H9 (cell line): ENCODE measurements around the gene PLCH2. TPM values are rescaled to one million over a fixed set of nuclear protein-coding genes. Genes with fewer than 3 reads are reported as not detected.

Source experiments
- DNase-seq: peaks from one replicate; pipeline ENCODE4 v3.0.0-alpha.2; 2017
- H2AFZ ChIP-seq: one replicate; pipeline ENCODE4 v1.6.1; 2013; ENCODE audit warnings: mild to moderate bottlenecking, low read length, control low read depth, moderate library complexity
- H2AK5ac ChIP-seq: 2 replicates; pipeline ENCODE4 v1.6.1; 2013; ENCODE audit warnings: low read length, control low read depth, mixed read lengths; ENCODE audit not compliant: insufficient read length
- H2BK120ac ChIP-seq: one replicate; pipeline ENCODE4 v1.6.1; 2013; ENCODE audit warnings: low read depth, mild to moderate bottlenecking, low read length, control low read depth, inconsistent platforms; ENCODE audit not compliant: poor library complexity, severe bottlenecking
- H2BK12ac ChIP-seq: 2 replicates; pipeline ENCODE4 v1.6.1; 2013; ENCODE audit warnings: low read length, control low read depth, mixed read lengths, low read depth; ENCODE audit not compliant: insufficient read length
- H2BK15ac ChIP-seq: 2 replicates; pipeline ENCODE4 v1.6.1; 2013; ENCODE audit warnings: low read depth, low read length, control low read depth
- H2BK20ac ChIP-seq: one replicate; pipeline ENCODE4 v1.6.1; 2013; ENCODE audit warnings: low read depth, mild to moderate bottlenecking, low read length, control low read depth, inconsistent platforms; ENCODE audit not compliant: poor library complexity, severe bottlenecking
- H2BK5ac ChIP-seq: 2 replicates; pipeline ENCODE4 v1.6.1; 2013; ENCODE audit warnings: low read length, control low read depth, mixed read lengths; ENCODE audit not compliant: insufficient read length
- H3K14ac ChIP-seq: 2 replicates; pipeline ENCODE4 v1.6.1; 2013; ENCODE audit warnings: low read length, control low read depth; ENCODE audit not compliant: insufficient read depth
- H3K18ac ChIP-seq: 2 replicates; pipeline ENCODE4 v1.6.1; 2013; ENCODE audit warnings: low read depth, mild to moderate bottlenecking, mixed read lengths, low read length, control low read depth; ENCODE audit not compliant: insufficient read length
- H3K23ac ChIP-seq: 2 replicates; pipeline ENCODE4 v1.6.1; 2013; ENCODE audit warnings: low read length, control low read depth, mixed read lengths, low read depth; ENCODE audit not compliant: insufficient read length
- H3K23me2 ChIP-seq: 2 replicates; pipeline ENCODE4 v1.6.1; 2013; ENCODE audit warnings: low read depth, mild to moderate bottlenecking, mixed read lengths, low read length, control low read depth; ENCODE audit not compliant: insufficient read length, poor library complexity, severe bottlenecking
- H3K27ac ChIP-seq: 2 replicates; pipeline ENCODE4 v1.5.1; 2013; ENCODE audit warnings: low read length, control low read depth, mixed read lengths, low read depth; ENCODE audit not compliant: insufficient read length
- H3K27me3 ChIP-seq: 2 replicates; pipeline ENCODE4 v1.6.1; 2013; ENCODE audit warnings: low read length, control low read depth, inconsistent platforms; ENCODE audit not compliant: insufficient read depth
- H3K4ac ChIP-seq: 2 replicates; pipeline ENCODE4 v1.6.1; 2013; ENCODE audit warnings: low read depth, mild to moderate bottlenecking, control low read depth, inconsistent platforms, low read length, moderate library complexity
- H3K4me1 ChIP-seq: 2 replicates; pipeline ENCODE4 v1.6.1; 2013; ENCODE audit warnings: low read length, control low read depth, inconsistent platforms; ENCODE audit not compliant: insufficient read depth
- H3K4me2 ChIP-seq: 2 replicates; pipeline ENCODE4 v1.6.1; 2013; ENCODE audit warnings: low read length, control low read depth, mixed read lengths; ENCODE audit not compliant: insufficient read length, insufficient read depth
- H3K56ac ChIP-seq: 2 replicates; pipeline ENCODE4 v1.6.1; 2013; ENCODE audit warnings: low read depth, mild to moderate bottlenecking, mixed read lengths, low read length, control low read depth; ENCODE audit not compliant: insufficient read length
- H3K79me1 ChIP-seq: 2 replicates; pipeline ENCODE4 v1.6.1; 2013; ENCODE audit warnings: low read depth, mild to moderate bottlenecking, moderate library complexity, low read length, control low read depth, inconsistent platforms; ENCODE audit not compliant: insufficient read depth, poor library complexity, severe bottlenecking
- H3K79me2 ChIP-seq: 2 replicates; pipeline ENCODE4 v1.6.1; 2013; ENCODE audit warnings: low read length, control low read depth, inconsistent platforms; ENCODE audit not compliant: insufficient read depth
- H3K9ac ChIP-seq: 2 replicates; pipeline ENCODE4 v1.6.1; 2013; ENCODE audit warnings: low read length, control low read depth, mixed read lengths; ENCODE audit not compliant: insufficient read length; ENCODE audit errors: extremely low read depth
- H3K9me3 ChIP-seq: one replicate; pipeline ENCODE4 v1.6.1; 2013; ENCODE audit warnings: low read depth, low read length, inconsistent platforms; ENCODE audit not compliant: control insufficient read depth
- H3T11ph ChIP-seq: one replicate; pipeline ENCODE4 v1.6.1; 2013; ENCODE audit warnings: mild to moderate bottlenecking, low read length, control low read depth, inconsistent platforms
- H4K20me1 ChIP-seq: one replicate; pipeline ENCODE4 v1.6.1; 2013; ENCODE audit not compliant: control insufficient read depth, insufficient read length, insufficient read depth
- H4K5ac ChIP-seq: 2 replicates; pipeline ENCODE4 v1.6.1; 2013; ENCODE audit warnings: low read depth, mild to moderate bottlenecking, mixed read lengths, low read length, control low read depth; ENCODE audit not compliant: insufficient read length
- H4K8ac ChIP-seq: replicated peaks from 2 replicates; pipeline ENCODE4 v1.6.1; 2013; ENCODE audit warnings: low read length, control low read depth, mixed read lengths, low read depth; ENCODE audit not compliant: insufficient read length
- H4K91ac ChIP-seq: 2 replicates; pipeline ENCODE4 v1.6.1; 2013; ENCODE audit warnings: low read depth, mild to moderate bottlenecking, moderate library complexity, mixed read lengths, low read length, control low read depth; ENCODE audit not compliant: insufficient read length
- H3K27ac Mint-ChIP-seq, 3 experiments: 2 replicates in 2 of 3; 3 replicates in 1 of 3; pipeline ENCODE4 v1.8.0; 2020 to 2021; ENCODE audit warnings: mixed read lengths in 3 of 3, mild to moderate bottlenecking in 1 of 3, moderate library complexity in 1 of 3
- H3K27me3 Mint-ChIP-seq: 2 replicates; pipeline ENCODE4 v1.8.0; 2021; ENCODE audit warnings: low read depth, mild to moderate bottlenecking, moderate library complexity, mixed read lengths
- H3K36me3 Mint-ChIP-seq, 3 experiments: 2 replicates in 2 of 3; 3 replicates in 1 of 3; pipeline ENCODE4 v1.8.0; 2020 to 2021; ENCODE audit warnings: low read depth in 3 of 3, mixed read lengths in 3 of 3; ENCODE audit not compliant: insufficient read depth in 1 of 3
- H3K4me1 Mint-ChIP-seq, 2 experiments: 2 replicates each; pipeline ENCODE4 v1.8.0; 2020; ENCODE audit warnings: mixed read lengths in 2 of 2
- H3K4me3 Mint-ChIP-seq, 2 experiments: 2 replicates in 1 of 2; 3 replicates in 1 of 2; pipeline ENCODE4 v1.8.0; 2020 to 2021; ENCODE audit warnings: mild to moderate bottlenecking in 2 of 2, mixed read lengths in 2 of 2, moderate library complexity in 1 of 2
- H3K9me3 Mint-ChIP-seq, 2 experiments: 2 replicates in 1 of 2; 3 replicates in 1 of 2; pipeline ENCODE4 v1.8.0; 2020; ENCODE audit warnings: mild to moderate bottlenecking in 2 of 2, mixed read lengths in 2 of 2, moderate library complexity in 1 of 2
- WGBS: extraction: QIAGEN DNeasy Blood & Tissue Kit; methylation state at CpG from one replicate; pipeline ENCODE4 v1.1.7; 2013; ENCODE audit warnings: missing lambda C conversion rate, low lambda C conversion rate, mixed read lengths; ENCODE audit not compliant: insufficient read length; ENCODE audit errors: extremely low coverage; 5-methylcytosine and 5-hydroxymethylcytosine counted together
- total RNA-seq: library from RNA; stranded (reverse); gene quantifications from 2 replicates; pipeline ENCODE4 v1.2.1, GENCODE V29; 2021
- TF ChIP-seq, protein P1 (sequence below): fragments of 200-600 bp; sonication (generic); conservative IDR thresholded peaks from 3 replicates; pipeline ENCODE4 v1.8.0; 2021; ENCODE audit warnings: antibody characterized with exemption, mild to moderate bottlenecking

Gene PLCH2
- total RNA-seq, 1 experiment from 2014 or later, result 0.09 TPM

- H2BK20ac ChIP-seq, result no peak overlapping the region
- no peak overlapping the region for H2BK120ac ChIP-seq
- no peak overlapping the region for H3K9ac ChIP-seq
- no peak overlapping the region for H2BK15ac ChIP-seq
- H3K4me1 ChIP-seq, result no peaks in the 10 kb centered on the region
- H3K56ac ChIP-seq, result no peak overlapping the region
- no peak overlapping the region for H3K4ac ChIP-seq
- no peaks in the 10 kb centered on the region for H3K79me1 ChIP-seq
- no peak overlapping the region for H2AK5ac ChIP-seq
- H3K9me3 ChIP-seq, result no peaks in the 10 kb centered on the region
- H3T11ph ChIP-seq, result no peak overlapping the region
- DNase-seq, result no peak
- Mint-ChIP-seq H3K27ac (no peak overlapping the region), H3K36me3 (no peaks in the 10 kb centered on the region), H3K27me3 (peaks cover 54% of the 10 kb centered on the region), H3K4me3 (no peak overlapping the region), H3K9me3 (no peaks in the 10 kb centered on the region), H3K4me1 (no peaks in the 10 kb centered on the region; a peak in 2 of 4 replicates)
- no CpG with 5 or more reads among the region's 13 CpGs for WGBS
- H3K79me2 ChIP-seq, result no peaks in the 10 kb centered on the region
- H3K18ac ChIP-seq, result no peak overlapping the region
- TF ChIP-seq, protein P1, sequence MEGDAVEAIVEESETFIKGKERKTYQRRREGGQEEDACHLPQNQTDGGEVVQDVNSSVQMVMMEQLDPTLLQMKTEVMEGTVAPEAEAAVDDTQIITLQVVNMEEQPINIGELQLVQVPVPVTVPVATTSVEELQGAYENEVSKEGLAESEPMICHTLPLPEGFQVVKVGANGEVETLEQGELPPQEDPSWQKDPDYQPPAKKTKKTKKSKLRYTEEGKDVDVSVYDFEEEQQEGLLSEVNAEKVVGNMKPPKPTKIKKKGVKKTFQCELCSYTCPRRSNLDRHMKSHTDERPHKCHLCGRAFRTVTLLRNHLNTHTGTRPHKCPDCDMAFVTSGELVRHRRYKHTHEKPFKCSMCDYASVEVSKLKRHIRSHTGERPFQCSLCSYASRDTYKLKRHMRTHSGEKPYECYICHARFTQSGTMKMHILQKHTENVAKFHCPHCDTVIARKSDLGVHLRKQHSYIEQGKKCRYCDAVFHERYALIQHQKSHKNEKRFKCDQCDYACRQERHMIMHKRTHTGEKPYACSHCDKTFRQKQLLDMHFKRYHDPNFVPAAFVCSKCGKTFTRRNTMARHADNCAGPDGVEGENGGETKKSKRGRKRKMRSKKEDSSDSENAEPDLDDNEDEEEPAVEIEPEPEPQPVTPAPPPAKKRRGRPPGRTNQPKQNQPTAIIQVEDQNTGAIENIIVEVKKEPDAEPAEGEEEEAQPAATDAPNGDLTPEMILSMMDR, result no peak
- H3K23ac ChIP-seq, result no peak overlapping the region
- no peak overlapping the region for H4K8ac ChIP-seq
- H2AFZ ChIP-seq, result no peak overlapping the region
- no peak overlapping the region for H4K5ac ChIP-seq
- H2BK5ac ChIP-seq, result no peak overlapping the region
- no peak overlapping the region for H3K27ac ChIP-seq
- H2BK12ac ChIP-seq, result no peak overlapping the region
- no peak overlapping the region for H3K4me2 ChIP-seq
- H4K91ac ChIP-seq, result no peak overlapping the region
- no peak overlapping the region for H3K14ac ChIP-seq
- peaks cover 14% of the 10 kb centered on the region; the same call in 1 of the 2 replicates for H3K27me3 ChIP-seq
- no peaks in the 10 kb centered on the region for H4K20me1 ChIP-seq
- H3K23me2 ChIP-seq, result peaks cover 6% of the 10 kb centered on the region
Measured at GRCh38 chr1:2441746-2442145, 34.3 kb upstream of the PLCH2 start.
